Endothelial cell of umbilical vein (primary cell): ENCODE data around the gene SH3BGRL2.

ENCODE experiments used
- EZH2 ChIP-seq: IDR thresholded peaks from 2 replicates; pipeline ENCODE4 v1.6.1; 2012; ENCODE audit warnings: borderline replicate concordance, low read depth, mild to moderate bottlenecking, moderate library complexity, low read length, inconsistent platforms; ENCODE audit not compliant: severe bottlenecking
- POLR2A ChIP-seq: IDR thresholded peaks from 2 replicates; pipeline ENCODE4 v1.6.1; 2012; ENCODE audit warnings: low read depth, mild to moderate bottlenecking, control low read depth, low read length
- POLR2AphosphoS5 ChIP-seq: IDR thresholded peaks from 2 replicates; pipeline ENCODE4 v1.6.1; 2012; ENCODE audit warnings: low read depth, mild to moderate bottlenecking, control low read depth, low read length, moderate library complexity; ENCODE audit not compliant: insufficient read depth
- TF ChIP-seq, protein P1 (sequence below), 2 donors: IDR thresholded peaks; 1 replicate in 1 of 2; 2 replicates in 1 of 2; pipeline ENCODE4 v1.5.1; 2011; ENCODE audit warnings: low read length in 2 of 2, mild to moderate bottlenecking in 2 of 2, moderate library complexity in 2 of 2, control low read depth in 1 of 2, inconsistent platforms in 1 of 2, low read depth in 1 of 2; ENCODE audit not compliant: insufficient read depth in 1 of 2; ENCODE audit errors: extremely low read depth in 1 of 2

DNA sequence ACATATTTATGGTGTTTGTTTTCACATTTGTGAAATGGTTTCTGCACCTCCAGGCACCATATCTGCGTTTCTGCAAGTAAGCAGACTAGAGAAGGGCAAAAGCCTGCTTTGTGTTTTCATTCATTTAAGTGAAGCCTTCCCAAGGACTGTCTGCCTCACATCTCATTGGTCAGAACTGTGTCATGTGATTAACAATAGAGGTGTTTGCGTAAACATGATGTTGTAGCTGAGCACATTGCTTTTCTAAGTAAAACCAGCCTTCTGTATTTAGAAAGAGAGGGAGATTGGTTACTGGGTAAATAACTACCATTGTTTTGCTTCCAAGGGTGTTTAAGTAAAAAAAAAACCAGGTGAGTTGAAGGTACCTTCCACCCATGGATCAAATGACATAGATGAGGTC is 39.7 kb downstream of the SH3BGRL2 start:
- TF ChIP-seq, protein P1, sequence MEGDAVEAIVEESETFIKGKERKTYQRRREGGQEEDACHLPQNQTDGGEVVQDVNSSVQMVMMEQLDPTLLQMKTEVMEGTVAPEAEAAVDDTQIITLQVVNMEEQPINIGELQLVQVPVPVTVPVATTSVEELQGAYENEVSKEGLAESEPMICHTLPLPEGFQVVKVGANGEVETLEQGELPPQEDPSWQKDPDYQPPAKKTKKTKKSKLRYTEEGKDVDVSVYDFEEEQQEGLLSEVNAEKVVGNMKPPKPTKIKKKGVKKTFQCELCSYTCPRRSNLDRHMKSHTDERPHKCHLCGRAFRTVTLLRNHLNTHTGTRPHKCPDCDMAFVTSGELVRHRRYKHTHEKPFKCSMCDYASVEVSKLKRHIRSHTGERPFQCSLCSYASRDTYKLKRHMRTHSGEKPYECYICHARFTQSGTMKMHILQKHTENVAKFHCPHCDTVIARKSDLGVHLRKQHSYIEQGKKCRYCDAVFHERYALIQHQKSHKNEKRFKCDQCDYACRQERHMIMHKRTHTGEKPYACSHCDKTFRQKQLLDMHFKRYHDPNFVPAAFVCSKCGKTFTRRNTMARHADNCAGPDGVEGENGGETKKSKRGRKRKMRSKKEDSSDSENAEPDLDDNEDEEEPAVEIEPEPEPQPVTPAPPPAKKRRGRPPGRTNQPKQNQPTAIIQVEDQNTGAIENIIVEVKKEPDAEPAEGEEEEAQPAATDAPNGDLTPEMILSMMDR (IDR thresholded peaks at IDR 0.05; ENCODE audit: extremely low read depth in 1 of 2, insufficient read depth in 1 of 2, low read depth in 1 of 2, low read length in 2 of 2) = no peak
- TF ChIP-seq EZH2 = no peak
- no peak for TF ChIP-seq POLR2AphosphoS5
- TF ChIP-seq POLR2A = no peak
